HG03039 (cell line): ENCODE results near the gene LMF1.

Experiments
- ATAC-seq: cut with Tn5 transposase; IDR thresholded peaks from one replicate; pipeline ENCODE4 v1.9.1; 2021; ENCODE audit warnings: mild to moderate bottlenecking, moderate library complexity; ENCODE audit not compliant: unreplicated experiment

The LMF1 gene

DNA sequence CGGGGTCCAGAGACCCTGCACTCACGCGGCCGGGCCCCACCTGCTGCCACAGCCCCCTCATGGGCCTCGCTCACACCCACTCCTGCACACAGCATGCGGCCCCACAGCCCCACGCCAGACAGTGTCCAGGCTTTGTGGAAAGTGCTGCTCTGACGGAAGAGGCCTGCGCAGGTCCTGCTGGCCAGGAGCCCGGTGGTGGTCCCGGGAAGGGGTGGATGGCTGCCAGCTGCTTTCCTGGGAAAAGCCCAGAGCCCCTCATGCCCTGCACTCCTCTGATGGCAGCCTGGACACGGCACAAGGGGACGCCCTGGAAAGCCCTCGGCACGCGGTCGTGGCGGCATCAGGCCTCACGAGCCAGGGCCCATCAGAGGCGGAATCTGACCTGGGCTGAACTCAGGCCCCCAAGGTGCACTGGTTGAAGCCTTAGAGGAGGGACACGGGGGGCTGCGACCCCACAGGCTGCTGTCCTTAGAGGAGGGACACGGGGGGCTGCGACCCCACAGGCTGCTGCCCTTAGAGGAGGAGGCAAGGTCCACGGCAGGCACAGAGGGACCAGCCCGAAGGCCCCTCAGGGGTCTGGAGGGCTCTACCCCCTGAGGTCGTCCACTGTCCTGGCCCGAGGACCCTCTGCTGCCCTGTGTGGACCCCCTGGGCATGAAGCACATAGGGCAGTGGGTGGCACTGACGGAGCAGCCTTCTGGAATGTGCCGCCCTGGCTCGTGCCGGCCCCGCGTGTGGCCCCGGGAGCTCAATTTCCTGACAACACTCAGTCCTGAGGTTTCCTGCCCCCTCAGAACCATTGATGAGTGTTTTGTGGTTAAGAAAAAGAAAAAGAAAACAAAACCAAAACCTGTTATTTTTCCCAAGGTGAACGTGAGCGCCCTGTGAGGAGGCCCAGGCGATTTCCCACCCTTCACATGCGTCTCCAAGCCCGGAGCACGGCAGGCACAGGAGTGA, 32.9 kb upstream of the LMF1 start:
- no peak for ATAC-seq

DNA sequence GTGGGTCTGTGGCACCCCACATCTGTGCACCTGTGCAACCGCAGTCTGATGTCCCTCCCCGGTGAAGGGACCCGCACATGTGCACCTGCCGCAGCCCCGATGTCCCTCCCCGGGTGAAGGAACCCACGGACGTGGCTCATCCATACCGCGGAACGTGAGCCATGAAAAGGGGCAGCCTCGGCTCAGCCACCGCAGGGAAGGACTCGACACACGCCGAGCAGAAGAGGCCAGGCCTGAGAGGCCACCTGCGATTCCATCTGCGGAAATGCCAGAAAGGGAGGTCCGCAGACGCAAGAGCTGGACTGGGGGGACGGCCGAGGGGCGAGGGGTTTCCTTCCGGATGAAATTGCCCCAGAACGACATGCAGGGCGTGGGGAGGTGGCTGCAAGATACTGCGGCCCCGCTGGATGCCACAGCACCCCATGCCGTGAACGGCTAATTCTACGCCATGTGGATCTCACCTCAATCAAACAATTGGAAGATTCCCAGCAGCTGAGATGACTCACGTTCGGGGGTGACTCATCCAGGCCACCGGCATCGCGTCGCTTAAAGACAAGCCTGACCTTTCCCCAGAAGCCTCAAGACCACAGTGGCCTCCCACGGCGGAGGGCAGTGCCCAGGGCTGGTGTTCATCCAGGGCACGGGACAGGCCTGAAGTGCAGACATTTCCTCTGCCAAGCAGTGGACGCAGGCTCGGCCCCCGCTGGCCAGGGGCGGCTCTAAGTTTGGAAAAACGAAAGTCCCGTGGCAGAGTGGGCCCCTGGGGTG, 31.8 kb upstream of the LMF1 start:
- ATAC-seq, result no peak

DNA sequence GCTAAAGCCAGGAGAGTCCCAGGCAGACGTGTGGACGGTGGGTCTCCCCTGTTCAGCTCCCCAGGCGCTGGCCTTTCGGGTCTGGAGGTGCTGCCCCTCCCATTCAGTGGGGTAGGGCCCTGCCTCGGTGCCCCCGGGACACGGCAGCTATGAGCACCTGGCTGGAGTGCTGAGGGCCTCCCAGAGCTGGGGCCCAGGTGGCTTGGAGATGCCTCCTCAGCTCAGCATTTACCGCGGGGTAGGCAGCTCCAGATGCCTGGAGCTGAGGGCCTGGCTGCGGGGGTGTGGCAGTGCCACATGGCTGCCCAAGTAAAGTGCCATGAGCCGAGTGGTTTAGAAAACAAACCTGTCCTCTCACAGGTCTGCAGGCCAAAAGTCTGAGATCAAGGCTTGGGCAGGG, 30.3 kb upstream of the LMF1 start:
- ATAC-seq, result no peak

DNA sequence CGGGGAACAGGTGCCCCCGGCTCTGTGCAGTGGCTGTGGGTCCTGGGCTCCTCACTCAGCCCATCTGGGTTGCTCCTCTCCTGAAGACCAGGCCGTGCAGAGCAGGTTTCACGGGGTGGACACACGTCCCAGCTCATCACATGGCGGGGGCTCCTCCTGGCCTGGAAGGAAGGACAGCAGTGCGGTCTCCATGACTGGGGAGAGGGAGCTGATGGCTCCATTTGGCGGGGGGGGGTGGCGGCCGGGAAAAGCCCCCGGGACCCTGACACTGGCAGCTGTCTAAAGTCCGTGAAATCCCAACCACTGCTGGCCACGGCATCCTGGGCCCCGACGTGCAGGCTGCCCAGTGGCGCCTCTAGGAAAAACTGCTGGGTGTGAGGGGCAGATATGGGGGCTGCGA, 29.8 kb upstream of the LMF1 start:
- ATAC-seq, result no peak

DNA sequence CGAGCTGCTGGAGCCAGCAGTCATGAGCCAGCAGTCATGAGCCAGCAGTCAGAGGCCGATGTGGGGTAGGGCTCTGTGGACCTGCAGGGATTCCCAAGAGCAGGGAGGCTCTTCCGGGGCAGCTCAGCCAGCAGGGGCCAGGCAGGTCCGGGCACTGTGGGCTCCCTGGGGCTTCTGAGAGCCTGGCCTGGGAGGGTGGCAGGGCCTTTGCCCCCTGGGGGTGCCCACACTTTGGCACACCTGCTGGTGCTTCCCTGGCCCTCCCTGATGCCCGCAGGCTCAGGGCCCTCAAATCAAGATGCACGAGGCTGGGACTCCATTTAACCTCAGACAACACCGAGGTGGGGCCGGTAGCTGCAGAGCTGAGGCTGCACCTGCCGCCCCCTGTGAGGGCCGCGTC, 28.9 kb upstream of the LMF1 start:
- ATAC-seq, result no peak

DNA sequence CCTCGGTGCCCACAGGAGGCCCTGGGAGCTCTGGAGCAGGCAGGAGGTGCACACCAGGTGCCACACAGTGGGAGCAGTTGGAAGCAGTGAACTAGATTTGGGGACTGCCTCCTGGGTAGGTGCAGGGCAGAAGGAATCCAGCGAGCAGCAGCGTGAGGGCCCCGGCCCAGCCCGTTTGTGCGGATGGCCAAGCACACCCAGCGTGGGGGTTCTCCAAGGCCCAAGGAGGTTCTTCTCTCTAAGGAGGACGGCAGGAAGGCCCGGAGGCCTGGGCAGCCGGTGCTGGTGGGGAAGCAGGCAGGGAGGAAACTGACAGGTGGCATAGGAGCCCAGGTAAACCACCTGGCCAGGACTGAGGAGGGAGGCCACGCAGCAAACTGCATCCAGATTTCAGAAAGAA, 27.8 kb upstream of the LMF1 start:
- ATAC-seq, result no peak

DNA sequence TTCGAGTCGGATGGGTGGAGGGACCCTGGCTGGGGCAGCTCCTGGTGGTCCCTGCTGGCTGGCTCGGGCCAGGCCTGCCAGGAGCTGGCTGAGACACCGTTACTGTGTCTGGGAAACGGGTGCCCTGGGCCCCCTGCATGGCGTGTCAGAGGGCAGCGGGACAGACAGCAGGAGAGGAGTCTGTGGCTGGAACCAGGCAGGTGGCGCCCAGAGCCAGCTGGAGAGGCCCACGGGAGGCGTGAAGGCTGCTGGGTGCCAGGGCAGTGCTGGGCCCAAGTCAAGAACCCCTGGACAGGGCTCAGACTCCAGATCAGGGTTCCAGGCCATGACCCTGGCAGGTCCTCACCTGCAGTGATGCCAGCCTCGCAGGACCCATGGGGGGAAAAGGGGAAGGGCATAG, 27.4 kb upstream of the LMF1 start:
- ATAC-seq, result no peak

DNA sequence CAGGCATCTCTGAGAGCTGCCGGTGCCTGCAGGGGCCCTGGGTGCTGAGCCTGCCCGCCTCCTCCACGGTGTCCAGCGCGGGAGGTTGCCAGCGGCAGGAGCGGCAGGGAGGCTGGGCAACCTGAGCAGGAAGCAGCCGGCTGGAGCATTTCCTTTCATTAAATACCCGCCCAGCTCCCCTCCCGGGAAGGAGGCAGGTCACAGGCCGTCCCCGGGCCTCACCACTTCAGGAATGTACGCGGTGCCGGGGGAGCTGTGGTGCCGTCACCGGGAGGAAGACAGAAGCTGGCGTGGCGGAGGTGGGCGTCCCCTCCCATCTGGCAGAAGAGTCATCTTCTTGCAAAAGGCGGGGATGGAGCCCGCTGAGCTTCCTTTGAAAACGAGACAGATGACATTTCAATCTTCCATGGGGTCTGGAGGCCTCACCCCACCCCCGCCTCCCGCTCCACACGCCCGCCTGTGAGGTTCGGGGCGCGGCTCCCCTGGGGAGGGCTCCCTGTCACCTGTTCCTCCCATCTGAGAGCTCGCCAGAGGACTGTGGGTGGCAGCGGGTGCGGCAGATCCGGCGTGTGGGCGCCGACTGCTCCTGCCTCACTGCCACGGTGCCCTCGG, 26.8 kb upstream of the LMF1 start:
- ATAC-seq, result no peak

DNA sequence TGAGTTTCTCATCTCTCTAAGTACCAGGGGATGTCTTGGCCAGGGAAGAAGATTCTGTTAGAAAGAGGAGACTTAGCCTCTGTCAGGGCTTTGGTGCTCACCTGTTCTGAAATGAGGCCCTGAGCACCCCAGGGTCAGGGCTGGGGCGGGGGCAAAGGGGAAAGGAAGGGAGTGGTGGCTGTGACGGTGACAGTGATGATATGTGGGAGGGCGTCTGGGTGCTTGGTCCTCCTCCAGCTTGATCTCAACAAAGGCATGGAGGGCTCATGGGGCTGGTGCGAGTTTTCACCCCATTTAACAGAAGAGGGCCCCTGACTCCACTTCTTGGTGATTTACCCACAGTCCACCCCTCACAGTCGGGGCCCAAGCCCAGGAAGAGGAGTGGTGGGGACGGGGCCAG, 25.9 kb upstream of the LMF1 start:
- ATAC-seq, result no peak

DNA sequence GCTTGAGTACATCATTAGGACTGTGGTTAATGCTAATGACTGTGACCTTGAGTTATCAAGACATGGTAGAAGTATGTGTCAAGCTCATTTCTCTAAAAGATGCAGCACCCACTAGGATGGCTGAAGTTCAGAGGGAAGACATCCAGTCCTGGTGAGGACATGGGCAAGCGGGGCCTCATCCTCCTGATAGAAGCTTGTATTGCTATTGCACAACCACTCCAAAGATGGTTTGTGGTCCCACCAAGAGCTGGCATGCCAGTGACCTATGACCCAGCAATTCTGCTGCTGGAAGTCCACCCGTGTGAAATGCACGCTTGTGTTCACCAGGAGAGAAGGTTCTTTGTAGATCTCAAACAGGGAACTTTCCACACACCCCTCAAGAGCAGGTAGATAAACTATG, 25.0 kb upstream of the LMF1 start:
- no peak for ATAC-seq

DNA sequence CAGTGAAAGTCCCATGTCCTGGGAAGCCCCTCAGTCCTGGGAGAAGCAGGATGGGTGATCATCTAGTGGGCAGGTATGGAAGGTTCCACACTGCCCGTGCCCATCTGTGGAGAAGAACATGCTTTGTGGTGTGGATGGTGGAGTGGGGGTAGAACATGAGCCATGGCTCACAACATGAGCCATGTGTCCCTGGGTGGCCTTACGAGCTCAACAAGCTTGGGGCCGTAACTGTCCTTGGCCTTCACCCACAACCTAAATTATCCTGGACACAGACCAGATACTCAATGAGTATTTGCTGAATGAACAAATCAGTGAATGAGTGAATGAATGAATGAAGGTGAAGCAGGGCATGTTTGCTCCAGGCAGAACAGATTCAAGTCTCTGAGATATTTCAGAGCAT, 24.3 kb upstream of the LMF1 start:
- ATAC-seq, result no peak

DNA sequence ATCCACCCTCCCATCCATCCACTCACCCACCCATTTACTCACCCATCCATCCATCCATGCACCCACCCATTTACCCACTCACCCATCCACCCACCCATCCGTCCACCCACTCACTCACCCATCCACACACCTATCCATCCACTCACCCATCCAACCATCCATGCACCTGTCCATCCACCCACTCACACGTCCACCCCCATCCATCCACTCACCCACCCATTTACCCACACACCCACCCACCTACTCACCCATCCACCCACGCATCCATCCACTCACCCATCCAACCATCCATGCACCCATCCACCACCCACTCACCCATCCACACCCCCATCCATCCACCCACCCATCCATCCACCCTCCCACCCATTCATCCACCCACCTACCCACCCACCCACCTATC, 22.9 kb upstream of the LMF1 start:
- no peak for ATAC-seq

DNA sequence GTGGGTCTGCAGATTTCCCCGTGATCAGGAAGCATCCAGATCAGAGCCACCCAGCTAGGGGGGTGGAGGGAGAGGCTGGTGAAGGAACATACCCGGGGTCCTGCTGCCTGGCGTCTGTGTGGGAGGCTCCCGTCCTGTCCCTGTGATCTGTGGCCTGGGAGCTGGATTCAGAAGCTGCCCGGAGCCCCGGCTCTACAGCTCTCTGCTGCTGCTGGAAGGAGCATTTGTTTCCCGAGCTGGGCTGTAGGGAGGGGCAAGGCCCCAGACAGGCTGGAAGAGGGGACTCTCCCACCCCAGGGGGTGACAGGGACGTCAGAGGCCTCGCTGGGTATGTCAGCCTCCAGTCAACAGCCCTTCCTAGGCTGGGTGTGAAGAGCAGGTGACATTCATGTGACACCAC, 21.0 kb upstream of the LMF1 start:
- ATAC-seq, result no peak

DNA sequence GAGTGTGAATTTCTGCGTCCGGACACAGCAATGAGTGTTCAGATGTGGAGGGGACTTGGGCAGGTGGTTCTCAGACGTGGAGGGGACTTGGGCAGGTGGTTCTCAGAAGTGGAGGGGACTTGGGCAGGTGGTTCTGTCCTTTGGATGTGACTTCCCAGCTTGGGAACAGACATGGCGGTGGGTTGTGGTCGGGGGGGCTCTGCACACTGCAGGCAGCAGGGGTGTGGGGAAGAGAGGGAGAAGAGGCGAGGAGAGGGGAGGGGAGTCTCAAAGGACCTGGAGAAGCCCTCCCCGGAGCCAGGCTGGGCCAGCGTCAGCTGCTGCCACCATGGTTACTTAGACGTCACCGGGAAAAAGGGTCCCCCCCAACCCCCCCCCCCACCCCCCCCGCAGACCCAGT, 20.6 kb upstream of the LMF1 start:
- ATAC-seq, result no peak

DNA sequence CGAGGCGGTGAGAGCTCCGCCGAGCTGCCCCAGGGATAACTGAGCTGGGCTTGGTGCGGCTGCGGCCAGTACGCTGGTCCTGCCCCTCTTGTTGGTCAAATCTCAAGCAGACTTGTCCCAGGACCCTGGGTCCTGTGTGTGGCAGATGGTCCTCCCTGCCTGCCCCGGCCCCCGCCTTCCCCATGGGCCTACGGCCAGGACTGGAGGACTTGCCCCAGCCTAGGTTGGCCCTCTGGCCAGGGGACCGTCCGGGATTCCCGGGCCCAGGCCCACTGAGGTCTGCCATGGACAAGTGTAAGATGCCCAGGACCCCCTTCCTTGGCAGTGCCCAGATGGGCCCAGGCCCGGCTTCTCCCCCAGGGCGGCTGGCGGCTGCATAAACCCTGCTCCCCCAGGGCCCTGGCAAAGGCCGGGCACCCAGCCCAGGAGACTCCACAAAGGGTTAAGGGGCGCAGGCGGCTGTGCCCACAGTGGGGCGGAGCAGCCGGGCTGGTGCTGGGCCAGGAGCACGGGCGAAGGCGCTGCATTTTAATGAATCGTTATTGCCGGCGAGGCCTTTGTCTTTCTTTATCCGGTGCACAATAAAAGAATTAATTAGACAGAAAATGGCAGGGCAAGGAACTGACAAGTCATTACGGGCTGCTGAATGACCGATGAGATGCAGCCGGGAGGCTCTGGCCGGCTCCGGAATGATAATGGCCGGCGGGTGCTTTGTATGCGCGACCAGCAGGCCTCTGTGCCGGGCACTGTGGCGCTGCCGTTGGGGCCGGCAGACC, 19.9 kb upstream of the LMF1 start:
- ATAC-seq, result no peak

DNA sequence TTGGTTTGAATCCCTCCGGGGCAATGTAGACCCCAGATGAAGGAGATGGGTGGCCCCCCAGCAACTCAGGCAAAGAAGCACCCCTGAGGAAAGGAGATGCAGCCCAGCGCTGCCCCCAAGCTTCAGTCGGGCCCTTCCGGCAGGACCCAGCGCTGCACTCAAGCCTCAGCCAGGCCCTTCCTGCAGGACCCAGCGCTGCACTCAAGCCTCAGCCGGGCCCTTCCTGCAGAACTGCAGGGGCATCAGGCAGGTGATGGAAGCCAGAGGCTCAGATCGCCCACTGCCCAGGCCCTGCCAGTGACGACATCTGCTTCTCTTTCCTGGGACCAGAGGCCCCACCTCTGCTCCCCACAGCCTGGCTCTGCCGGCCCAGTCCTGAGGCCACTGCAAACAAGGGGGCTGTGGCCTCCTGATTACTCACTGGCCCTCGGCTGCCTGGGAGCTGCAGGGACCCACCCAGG, 18.6 kb upstream of the LMF1 start:
- no peak for ATAC-seq

DNA sequence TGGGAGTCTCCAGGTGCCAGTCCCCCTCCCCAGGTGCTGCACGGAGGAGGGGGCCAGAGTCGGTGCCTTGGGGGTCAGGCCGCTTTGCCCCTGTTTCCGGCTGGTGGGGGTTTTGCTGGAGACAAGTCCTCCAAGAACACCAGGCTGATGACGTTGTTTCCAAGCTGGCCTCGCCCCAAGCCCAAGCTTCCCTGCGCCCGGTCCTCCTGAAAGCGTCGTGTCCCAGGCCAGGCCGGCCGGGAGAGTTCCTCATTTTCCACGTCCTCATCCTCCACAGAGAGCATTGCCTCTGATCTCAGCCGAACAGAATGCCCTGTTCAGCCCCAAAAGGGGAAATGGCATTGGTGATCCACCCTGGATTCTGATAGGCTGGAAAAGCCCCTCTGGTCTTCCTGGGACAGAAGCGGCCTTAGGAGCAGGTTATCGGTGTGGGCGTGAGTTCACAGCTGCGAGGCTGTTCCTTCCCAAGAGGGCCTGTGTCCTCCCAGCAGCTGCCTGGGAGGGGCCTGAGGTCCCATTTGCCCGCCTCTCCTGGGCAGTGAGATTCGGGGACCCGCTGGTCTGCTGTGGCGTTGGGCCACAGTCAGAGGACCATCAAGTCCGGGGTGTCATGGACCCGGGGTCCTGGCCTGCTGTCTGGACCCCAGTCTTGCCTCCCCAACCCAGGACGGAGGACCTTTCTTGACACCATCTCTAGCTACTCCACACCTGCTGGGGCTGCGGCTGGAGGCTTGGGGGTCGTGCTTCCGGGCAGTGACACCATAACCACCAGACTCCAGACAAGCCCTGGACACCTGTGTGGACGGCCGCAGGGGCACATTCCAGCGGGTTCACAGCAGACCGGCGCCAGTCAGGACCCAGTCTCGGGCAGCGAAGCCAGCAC, 17.9 kb upstream of the LMF1 start:
- no peak for ATAC-seq

DNA sequence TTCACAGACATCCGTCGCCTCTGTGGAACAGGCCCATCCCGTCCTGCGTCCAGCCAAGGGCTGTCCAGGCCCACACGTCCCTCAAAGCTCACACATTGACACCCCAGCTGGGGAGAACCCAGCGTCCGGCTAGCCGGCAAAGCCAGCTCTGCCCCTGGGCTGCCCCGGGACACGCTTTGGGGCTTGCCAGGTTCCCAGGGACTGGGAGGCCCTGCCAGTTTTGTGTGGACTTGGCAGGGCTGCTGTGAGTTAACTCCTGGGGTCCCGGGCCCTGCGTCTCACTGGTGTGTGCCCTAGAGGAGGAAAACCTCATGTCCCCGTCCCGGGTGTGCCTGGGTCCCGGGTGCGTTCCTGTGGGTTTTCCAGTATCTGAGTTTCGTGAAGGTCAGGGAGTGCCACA, 17.1 kb upstream of the LMF1 start:
- no peak for ATAC-seq

DNA sequence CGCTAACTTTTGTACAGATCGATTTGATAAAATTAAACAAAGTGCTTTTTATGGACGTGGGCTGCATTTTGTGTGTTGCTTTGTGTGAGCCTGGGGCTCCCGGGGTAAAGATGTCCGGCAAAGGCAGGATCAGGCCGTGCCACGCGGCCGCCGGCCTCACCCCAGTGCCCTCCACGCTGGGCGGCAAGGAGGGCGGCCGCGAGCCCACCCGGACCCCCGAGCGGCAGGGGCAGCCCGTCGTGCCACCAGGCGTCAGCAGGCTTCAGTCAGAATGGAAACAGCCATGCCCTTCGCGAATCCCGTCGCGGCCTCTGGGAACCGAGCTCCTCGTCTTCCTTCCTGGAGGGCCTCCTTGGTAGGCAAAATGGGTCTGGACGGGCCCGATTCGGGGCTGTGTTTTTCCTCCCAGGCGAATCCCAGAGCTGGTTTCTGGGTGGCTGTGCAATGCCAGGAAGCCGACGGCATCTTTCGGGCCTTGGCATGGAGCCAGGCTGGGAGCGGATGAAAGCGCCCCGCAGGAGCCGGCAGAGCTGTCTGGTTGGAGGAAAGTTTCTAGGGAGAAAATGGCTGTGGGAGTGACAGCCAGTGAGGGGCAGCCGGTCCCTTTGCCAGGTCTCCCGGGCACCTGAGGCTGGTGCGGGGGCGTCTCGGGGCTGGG, 16.3 kb upstream of the LMF1 start:
- no peak for ATAC-seq
